ENCODE results near the gene LARGE1.
A peak's percentile ranks its signal among the peaks of the same experiment; 100 is the strongest.

Gene LARGE1

GRCh38 chr22:33811686-33812085, 108.6 kb downstream of the LARGE1 start:
- no peak for DNase-seq

- DNase-seq: no peak
These were observed 109.1 kb downstream of the LARGE1 start for GRCh38 chr22:33811208-33811607.

- no peak for DNase-seq
These were observed 112.8 kb downstream of the LARGE1 start for GRCh38 chr22:33807470-33807869.

GRCh38 chr22:33806191-33806590, 114.1 kb downstream of the LARGE1 start:
- no peak for DNase-seq

GRCh38 chr22:33803371-33804282, 116.6 kb downstream of the LARGE1 start:
- DNase-seq: no peak

- DNase-seq: no peak
These were observed 121.9 kb downstream of the LARGE1 start for GRCh38 chr22:33798401-33798800.

GRCh38 chr22:33796494-33796893, 123.8 kb downstream of the LARGE1 start:
- peak in 1 of 2 experiments; percentile 45 for DNase-seq

GRCh38 chr22:33793475-33793874, 126.8 kb downstream of the LARGE1 start:
- no peak for DNase-seq

GRCh38 chr22:33792832-33793231, 127.4 kb downstream of the LARGE1 start:
- no peak for DNase-seq

- no peak for DNase-seq
These were observed 130.5 kb downstream of the LARGE1 start for GRCh38 chr22:33789690-33790253.

- DNase-seq: no peak
These were observed 131.3 kb downstream of the LARGE1 start for GRCh38 chr22:33788927-33789326.

- no peak for DNase-seq
These were observed 132.4 kb downstream of the LARGE1 start for GRCh38 chr22:33787645-33788456.

GRCh38 chr22:33786149-33786548, 134.1 kb downstream of the LARGE1 start:
- no peak for DNase-seq

GRCh38 chr22:33785283-33785968, 134.8 kb downstream of the LARGE1 start:
- DNase-seq: no peak

GRCh38 chr22:33781411-33781810, 138.9 kb downstream of the LARGE1 start:
- DNase-seq: no peak

GRCh38 chr22:33780531-33781136, 139.6 kb downstream of the LARGE1 start:
- DNase-seq: no peak

GRCh38 chr22:33779243-33779642, 141.0 kb downstream of the LARGE1 start:
- no peak for DNase-seq

GRCh38 chr22:33776491-33776890, 143.8 kb downstream of the LARGE1 start:
- no peak for DNase-seq

- DNase-seq: no peak
These were observed 145.5 kb downstream of the LARGE1 start for GRCh38 chr22:33774781-33775180.

GRCh38 chr22:33772745-33773144, 147.5 kb downstream of the LARGE1 start:
- DNase-seq: no peak

- no peak for DNase-seq
These were observed 149.1 kb downstream of the LARGE1 start for GRCh38 chr22:33771136-33771535.

GRCh38 chr22:33770723-33771122, 149.6 kb downstream of the LARGE1 start:
- no peak for DNase-seq
